Activated naive CD8-positive, alpha-beta T cell treated with anti-CD3 and anti-CD28 coated beads, Interleukin-2, amount 50 U/mL, for 16 hours (primary cell): Measurements from ENCODE around the gene COMTD1.

Experiments used
- DNase-seq: peaks from one replicate; pipeline ENCODE4 v3.0.0-alpha.2; 2020; ENCODE audit warnings: low read depth, low spot score

Gene COMTD1

DNA sequence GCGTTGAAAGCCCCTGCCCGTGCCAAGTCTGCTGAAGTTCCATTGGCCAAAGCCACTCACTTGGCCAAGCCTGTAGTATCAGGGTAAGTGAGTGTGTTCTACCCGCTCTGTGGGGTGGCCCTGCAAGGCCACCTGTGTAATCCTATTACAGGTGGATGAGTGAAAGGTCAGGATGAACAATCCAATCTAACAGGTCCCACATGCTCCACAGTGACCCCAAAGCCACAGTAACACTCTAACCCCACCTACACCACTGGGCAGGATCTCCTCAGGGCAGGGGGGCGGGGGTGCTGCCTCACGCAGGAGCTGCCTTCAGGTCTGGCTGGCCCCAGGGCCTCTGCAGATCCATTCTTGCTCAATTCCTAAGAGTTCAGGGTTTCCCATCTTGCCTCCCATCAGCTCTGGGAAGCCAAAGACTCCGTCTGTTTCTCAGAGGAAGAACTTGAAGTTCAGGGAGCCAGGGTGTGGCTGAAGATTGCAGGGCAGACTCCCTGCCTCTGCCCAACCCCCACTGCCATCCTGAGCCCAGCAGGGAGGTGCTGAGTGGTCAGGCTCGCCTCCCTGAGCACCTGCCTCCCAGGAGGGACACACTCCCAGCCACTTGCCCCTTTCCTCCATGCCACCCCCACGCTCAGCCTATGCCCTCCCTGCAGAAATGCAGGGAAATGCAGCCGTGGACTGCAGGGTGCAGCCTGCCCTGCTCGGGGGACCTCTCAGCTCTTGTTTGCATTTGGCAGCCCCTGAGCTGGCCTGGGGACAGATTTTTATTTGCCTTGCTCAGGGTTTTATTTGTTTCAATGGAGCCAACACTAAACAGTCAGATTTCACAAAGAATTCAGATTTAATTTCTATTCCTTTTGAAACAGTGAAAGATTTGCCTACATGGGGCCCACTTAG is 9.8 kb upstream of the COMTD1 start:
- no peak for DNase-seq

DNA sequence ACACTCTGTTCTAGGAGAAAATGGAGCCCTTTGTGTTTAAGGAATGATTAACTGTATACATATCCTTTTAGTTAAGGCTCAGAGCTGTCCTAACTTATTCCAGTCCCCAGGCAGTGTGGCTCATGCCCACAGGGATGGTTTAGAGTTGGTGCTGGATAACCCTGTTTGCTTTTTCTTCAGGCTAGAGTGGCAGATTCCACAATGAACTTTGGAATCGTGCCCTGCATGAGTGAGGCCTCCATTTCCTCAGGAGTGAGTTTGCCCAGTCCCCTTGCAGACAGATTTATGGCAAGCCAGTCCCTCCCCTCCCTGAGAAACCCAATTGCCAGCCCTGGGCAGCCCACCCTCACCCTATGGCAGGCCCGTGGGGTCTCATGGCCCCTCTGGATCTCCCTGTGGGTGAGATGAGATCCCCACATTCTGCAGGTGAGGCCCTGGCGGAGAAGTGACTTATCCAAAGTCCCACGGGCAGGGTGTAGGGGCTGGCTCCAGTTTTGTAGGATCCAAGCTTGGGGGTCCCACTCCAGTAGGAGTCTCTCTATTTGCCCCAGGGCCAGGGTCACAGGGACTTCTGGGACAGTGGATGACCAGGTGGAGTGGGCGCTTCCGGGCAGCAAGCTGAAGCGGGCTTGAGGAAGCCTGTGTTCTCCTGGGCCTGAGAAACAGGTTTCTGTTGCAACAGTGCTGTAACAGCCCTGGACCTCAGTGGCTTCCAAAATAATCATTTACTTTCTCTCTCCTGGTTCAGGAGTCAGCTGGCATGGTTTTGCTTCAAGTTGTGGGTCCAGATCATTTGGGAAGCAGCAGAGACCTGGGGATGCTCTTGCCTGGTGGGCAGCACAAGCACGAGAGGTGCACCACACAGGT is 9.0 kb upstream of the COMTD1 start:
- DNase-seq: no peak

- DNase-seq: no peak
Observed at GRCh38 chr10:75243426-75243825, 7.7 kb upstream of the COMTD1 start.

DNA sequence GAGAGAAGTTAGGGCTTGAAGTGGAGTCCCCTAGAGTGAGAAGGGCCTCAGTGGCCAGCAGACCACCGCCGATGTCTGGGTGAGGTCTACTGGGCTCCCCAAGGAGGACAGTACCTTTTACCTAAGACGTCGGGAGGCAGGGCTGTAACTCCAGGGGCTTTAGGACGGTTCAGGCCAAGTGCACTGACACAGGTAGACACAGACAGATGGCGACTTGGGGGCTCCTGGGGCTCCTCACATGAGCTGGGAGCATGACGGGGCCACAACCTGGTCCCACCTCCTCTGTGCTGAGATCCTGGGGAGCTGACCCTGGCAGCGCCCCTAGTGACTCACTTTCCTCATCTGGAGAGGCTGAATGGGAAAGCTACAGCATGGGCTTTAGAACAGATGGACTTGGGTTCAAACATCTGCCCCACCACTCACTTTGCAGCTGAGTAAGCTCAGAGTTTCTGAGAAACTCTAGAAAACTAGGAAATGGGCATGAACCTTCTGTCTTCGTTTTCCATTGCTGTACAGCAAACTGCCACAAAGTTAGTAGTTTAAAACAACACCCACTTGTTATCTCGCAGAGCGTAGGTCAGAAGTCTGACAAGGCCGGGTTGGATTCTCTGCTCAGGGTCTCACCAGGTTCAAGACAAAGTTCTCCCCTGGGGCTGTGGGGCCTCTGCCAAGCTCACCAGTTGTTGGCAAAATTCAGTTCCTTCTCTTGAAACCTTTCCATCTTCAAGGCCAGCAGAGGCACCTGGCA is 4.7 kb upstream of the COMTD1 start:
- DNase-seq: no peak

DNA sequence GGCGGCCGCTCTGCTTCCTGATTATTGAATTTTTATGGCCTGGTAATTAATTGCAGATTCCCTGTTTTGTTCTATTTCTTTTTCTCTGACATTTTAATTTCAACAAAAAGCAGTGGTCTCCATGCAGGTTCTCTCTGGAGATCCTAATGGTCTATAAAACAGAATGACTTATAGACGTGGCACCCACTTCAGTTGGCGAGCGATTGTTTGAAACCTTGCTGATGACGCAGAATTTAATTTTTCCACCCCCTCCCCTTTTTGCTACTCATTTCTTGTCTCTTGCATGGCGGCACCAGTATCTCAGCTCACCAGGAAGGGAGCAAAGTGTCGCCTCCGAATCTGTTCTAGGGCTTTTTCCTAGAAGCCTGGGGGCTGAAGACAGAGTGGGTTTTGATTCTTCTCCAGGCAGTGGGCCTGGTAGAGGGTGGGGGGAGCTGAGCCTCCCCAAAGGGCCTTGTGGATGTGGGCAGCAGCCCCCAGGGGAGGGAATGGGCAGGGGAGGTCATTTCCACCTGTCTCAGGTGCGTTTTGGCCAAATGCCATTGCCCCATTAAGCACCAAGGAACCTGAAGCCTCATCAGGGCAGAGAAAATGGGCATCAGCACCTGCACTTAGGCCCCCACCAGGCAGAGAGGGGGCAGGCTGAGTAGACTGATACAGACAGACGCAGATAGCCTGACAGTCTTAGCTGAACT is 3.5 kb upstream of the COMTD1 start:
- no peak for DNase-seq

- DNase-seq: no peak
Observed at GRCh38 chr10:75238182-75239095, 2.7 kb upstream of the COMTD1 start.

DNA sequence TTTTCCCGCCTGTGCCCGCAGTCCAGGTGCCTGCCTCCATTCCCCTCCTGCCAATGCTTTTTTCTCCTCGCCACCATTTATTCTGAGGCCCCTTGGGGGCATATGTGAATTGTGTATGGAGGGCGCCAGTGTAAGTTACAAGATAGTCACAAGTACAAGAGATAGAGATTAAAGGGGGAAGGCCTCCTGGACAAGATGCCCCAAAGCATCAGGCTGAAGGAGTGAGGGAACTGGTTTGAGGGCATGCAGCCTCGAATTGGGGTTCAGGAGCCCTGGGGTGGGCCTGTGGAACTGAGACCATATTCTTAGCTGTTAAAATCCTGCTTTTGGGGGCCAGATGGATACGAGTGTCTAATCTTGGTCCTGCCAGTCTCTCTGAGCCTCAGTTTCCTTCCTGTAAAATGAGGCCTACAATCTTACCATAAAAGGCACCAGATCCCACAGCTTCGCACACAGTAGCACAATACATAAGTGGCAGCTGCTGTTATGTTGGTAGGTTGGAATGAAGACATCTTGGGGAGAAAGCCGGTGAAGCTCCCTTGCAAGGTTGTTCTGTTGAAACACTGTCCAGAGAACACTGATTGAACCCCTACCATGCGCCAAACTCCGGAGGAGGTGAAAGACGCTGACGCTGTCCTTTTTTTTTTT is 545 bp upstream of the COMTD1 start:
- no peak for DNase-seq

- no peak for DNase-seq
Observed at GRCh38 chr10:75234683-75235374, 928 bp downstream of the COMTD1 start.

GRCh38 chr10:75234017-75234682 is 1.6 kb downstream of the COMTD1 start:
- DNase-seq: peak; percentile 91

DNA sequence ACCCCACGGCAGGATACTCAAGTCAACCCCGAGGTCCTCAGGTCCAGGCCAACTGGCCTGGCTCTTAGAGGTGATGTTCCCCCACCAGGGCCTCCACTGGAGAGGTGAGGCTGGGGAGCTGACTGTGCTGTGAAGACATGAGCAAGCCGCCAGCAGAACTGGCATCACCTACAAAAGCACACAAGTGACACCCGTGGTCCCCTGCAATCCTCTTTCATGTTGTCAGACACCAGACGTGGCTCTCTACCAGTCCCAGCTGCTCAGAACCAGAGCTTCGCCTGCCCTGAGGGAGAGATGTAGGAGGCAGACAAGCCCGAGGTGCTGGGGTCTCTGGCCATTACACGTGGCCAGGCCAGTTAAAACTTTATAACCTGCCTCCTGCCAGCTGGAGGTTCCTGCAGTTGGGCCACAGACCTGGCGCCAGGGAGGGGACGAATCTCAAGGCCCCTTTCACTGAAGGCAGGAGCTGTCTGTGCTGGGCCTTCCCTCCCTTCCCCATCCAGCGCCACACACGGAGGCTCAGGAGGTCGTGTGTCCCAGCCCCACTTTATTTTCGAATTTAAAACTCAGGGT is 2.2 kb downstream of the COMTD1 start:
- DNase-seq: no peak

GRCh38 chr10:75231672-75232581 is 3.8 kb downstream of the COMTD1 start:
- no peak for DNase-seq

DNA sequence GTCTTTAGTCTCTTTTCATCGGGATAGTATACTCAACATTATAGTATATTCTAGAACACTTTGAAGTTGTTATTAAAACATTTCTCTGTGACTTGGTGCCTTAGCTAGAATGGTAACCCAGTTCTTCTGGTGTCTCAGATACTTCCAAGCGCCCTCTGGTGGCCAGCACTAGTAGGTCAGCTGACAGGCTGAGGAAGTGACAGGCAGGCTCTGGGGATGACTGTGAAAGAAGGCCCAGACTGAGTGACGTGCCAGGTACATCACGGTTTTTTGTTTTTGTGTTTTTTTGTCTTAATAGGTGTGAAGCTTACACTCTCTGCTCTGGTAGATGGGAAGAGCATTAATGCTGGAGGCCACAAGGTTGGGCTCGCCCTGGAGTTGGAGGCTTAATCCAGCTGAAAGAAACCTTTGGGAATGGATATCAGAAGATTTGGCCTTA is 5.1 kb downstream of the COMTD1 start:
- DNase-seq: peak; percentile 85

DNA sequence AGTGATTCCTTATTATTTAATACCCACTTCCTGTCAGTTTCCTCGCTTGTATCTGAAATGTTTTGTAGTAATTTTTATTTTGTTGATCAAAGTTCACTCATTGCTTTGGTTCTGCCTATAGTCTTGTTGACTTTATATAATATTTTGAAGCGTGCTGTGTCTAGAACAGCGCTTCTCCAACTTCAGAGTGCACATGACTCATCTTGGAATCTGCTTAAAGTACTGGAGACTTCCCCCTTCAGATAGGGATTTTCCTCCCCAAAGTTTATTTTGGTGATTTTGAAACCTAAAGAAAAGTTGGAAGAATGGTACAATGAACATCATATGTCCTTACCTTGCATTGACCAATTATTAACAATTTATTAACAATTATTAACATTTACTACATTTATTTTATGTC is 5.8 kb downstream of the COMTD1 start:
- DNase-seq: no peak

- DNase-seq: no peak
Observed at GRCh38 chr10:75228834-75229233, 6.9 kb downstream of the COMTD1 start.

DNA sequence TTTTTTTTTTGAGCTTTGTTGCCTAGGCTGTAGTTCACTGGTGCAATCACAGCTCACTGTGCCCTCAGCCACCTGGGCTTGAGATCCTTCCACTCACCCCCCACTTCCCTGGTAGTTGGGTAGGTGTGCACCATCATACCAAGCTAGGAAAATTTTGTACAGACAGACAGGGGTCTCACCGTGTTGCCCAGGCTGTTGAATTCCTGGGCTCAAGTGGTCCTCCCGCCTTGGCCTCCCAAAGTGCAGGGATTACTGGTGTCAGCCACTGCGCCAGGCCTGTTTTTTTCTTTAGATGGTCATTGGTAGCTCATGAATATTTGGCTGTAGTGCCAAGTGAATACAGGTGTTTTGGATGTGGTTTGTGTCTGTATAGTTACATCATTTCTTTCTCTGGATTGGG is 7.5 kb downstream of the COMTD1 start:
- no peak for DNase-seq

GRCh38 chr10:75226656-75227055 is 9.1 kb downstream of the COMTD1 start:
- DNase-seq: no peak

- no peak for DNase-seq
Observed at GRCh38 chr10:75226095-75226494, 9.7 kb downstream of the COMTD1 start.
